HG03439 (cell line): ENCODE results near the gene PGPEP1.
"Not testable (repeated sequence)": the region's sequence is repeated elsewhere in the genome, so short reads cannot be mapped to it uniquely, and the experiment has no call there.

Experiments used
- ATAC-seq: cut with Tn5 transposase; IDR thresholded peaks from one replicate; pipeline ENCODE4 v1.9.1; 2021; ENCODE audit warnings: mild to moderate bottlenecking, moderate library complexity; ENCODE audit not compliant: unreplicated experiment

Gene PGPEP1

GRCh38 chr19:18308051-18308947 is 32.1 kb upstream of the PGPEP1 start:
- ATAC-seq = no peak

DNA sequence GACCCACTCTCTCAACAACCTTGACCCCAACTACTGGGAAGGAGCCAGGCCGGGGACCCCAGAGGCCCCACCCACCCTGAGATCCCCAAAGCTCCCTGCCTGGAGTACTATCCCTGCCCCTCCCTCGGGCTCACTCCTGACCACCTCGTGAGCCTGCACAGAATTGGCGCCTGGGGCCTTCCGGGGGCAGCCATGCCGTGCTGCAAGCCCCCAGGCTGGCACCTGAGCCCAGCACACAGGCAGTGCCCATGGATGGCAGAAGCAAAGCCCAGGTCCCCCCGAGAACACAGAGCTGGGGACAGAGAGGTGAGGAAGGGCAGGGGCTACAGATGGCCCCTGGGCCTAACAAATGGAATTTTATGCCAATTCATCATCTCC is 31.5 kb upstream of the PGPEP1 start:
- no peak for ATAC-seq

GRCh38 chr19:18309525-18310064 is 30.8 kb upstream of the PGPEP1 start:
- ATAC-seq = no peak

GRCh38 chr19:18310118-18310909 is 30.1 kb upstream of the PGPEP1 start:
- no peak for ATAC-seq

GRCh38 chr19:18310966-18311365 is 29.4 kb upstream of the PGPEP1 start:
- no peak for ATAC-seq

DNA sequence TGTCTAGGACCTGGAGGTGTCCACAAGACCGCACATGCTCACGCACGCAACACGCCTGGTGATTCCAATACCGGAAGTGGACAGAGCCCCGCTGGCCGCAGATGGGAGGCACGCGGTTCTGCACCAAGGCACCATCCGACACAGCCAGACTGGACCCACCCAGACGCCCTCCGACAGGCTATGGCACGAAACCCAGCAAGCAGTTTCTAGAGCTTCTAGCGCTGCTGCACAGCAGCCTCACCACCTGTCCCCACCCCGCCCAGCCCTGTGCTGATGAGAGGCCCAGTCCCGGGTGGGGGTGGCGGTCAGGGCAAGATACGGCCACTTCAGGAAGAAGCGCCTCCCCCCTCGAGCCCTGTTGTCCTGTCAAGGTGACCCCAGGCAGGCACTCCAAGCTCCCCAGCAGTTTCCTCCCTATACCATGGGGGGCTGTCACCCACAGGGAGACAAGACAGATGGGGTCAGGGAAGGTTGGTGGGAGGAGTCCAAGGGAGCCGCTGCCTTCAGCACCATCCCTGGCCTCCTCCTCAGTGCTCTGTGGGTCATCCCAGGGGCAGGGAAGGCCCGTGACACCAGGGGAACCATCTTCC is 28.8 kb upstream of the PGPEP1 start:
- no peak for ATAC-seq

DNA sequence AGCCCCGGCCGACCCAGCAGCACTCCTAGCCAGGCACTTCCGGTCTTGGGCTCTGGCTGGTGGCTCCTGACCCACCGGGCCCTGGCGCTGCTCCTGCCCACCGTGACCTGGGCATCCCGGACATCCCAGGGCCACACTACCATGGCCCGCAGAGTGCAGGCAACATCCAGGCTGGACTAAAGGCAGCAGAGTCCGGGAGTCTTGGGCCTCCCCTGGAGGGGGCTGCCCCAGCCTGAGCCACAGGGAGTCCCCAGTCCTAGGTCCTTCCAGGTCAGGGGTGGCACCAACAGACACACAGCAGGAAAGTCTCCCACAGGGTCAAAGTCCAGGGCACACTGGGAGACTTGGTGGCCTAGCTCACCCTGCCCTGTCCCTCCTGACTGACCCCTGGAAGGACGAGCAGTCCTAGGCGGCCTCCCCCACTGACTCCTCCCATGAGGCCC is 28.3 kb upstream of the PGPEP1 start:
- no peak for ATAC-seq

DNA sequence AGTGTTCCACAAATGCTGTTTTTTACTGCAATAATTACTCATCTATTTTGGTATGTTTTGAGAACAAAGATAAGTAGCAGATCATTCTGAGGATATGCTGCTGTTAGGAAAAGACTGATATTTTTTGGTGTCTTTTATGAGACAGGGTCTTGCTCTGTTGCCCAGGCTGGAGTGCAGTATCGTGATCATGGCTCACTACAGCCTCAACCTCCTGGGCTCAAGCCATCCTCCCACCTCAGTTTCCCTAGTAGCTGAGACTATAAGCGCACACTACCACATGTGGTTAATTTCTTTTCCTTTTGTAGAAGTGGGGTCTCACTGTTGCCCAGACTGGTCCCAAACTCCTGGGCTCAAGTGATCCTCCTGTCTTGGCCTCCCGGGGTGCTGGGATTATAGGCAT is 27.0 kb upstream of the PGPEP1 start:
- no peak for ATAC-seq

DNA sequence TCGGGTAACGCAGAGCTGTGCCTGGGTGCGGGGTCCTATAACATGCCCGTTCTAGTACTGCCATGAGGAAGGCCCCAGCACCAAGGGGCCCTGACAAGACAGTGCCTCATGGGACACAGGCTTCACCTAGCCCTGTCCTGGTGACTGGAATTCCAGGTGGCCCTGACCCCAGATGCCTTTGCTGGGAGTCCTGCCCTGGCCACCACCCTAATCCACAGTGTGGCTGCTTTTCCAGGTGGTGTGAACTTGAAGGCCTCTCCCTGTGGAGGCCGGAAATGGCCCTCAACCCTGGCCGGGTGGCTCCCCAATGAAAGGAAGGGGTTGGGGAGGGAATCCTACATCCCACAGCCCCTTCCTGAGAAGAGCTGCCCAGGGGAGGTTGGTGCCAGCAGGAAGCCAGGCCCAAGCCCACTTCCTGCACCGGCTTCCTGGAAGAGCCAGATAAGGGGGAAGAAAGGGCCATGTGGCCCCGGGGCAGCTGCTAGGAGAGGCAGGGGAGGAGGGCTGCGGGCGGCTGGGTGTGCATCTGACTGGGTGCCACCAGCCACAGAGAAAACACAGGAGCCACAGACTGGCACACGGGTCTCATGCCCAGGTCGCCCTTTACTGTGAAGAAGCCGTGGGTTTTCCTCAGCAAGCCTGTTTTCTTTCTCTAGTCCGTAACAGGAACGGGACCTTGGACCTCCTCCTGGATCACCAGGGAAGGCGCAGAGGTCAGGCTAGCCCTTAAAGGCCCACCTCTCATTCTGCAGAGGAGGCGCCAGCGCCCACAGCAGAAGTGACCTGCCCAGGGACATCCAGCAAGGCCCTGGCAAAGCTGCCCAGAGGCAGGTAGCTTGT is 22.2 kb upstream of the PGPEP1 start:
- ATAC-seq = no peak

DNA sequence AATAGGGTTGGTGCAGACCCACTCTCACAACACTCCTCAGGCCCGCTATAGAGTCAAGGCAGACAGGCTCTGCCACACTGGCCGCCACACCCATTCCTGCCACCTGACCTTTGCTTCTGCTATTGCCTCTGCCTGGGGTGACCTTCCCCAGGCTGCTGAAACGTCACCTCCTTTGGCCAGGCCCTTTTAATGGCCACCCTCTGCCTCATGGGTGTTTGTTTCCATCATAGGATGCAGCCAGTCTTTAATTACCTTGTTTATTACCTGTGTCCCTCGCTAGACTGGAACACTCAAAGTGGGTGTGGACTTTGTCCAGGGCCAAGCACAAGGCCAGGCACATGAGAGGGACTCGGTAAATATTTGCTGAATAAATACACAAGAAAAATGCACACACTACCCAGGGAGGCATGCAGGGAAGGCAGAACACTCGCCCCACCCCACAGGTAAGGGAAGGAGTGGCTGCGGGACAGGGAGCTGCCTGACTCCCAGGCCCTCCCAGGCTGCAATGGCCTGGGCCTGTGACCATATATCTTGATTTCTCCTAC is 20.7 kb upstream of the PGPEP1 start:
- no peak for ATAC-seq

DNA sequence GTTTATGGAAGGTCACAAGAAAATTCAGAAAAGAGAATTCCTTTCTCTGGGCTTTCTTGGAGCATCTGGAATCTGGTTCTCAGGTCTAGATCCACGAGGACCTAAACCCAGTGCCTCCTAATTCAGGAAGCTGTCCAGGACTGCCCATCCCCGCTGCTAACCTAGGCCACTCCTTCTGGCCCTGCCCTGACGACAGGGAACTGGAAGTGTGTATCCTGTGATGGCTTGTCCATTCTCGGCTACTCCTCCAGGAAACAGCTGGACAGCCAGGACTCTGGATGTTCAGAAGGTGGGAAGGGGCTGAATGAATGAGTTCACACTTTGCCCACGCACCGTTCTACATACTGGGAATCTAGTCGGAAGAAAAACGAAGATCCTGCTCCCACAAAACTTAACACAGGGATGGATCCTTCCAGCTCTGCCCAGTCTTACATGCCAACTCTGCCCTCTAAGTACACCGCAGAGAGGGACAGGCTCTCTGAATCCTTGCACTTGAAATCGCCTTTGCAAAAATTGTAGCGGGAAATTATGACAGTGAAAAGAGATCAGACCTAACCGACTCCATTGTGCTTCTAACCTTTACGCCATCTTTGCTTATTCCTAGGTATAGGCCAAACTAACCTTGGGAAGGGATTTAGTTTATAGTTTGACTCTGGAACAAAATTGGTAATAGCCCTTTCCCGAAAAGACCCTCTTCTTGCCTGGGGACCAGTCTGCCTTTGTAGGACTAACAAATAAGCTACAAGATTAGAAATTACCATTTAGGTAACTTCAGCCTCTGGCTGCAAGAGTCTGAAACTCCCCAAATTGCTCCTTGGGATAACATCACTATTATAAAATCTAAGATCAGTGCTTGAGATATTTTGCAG is 19.3 kb upstream of the PGPEP1 start:
- no peak for ATAC-seq

GRCh38 chr19:18321734-18322102 is 18.7 kb upstream of the PGPEP1 start:
- ATAC-seq = no peak

- ATAC-seq = no peak
Observed at GRCh38 chr19:18322318-18322758, 18.1 kb upstream of the PGPEP1 start.

- peak; percentile 88 for ATAC-seq
Observed at GRCh38 chr19:18322759-18323460, 17.5 kb upstream of the PGPEP1 start, which contains the start of gene LSM4. LSM4 (minus strand) TSS chr19:18323076; CDS start chr19:18323020, 56 bp downstream.

GRCh38 chr19:18324373-18324731 is 16.0 kb upstream of the PGPEP1 start:
- not testable (repeated sequence) for ATAC-seq

DNA sequence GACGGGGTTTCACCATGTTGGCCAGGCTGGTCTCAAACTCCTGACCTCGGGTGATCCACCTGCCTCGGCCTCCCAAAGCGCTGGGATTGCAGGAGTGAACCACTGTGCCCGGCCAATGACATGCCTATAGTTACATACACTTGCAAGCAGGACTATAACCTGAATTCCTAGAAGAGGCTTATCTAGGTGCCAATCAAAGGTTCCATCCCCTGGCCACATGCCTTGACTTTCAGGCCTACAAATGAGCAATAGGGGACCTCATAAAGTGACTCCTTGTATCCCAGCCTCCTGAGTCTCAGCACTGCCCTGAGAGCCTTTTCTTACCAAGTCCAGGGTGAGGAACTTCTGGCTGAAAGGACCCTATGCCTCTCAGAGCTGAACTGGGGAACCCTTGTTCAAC is 13.6 kb upstream of the PGPEP1 start:
- ATAC-seq = no peak

DNA sequence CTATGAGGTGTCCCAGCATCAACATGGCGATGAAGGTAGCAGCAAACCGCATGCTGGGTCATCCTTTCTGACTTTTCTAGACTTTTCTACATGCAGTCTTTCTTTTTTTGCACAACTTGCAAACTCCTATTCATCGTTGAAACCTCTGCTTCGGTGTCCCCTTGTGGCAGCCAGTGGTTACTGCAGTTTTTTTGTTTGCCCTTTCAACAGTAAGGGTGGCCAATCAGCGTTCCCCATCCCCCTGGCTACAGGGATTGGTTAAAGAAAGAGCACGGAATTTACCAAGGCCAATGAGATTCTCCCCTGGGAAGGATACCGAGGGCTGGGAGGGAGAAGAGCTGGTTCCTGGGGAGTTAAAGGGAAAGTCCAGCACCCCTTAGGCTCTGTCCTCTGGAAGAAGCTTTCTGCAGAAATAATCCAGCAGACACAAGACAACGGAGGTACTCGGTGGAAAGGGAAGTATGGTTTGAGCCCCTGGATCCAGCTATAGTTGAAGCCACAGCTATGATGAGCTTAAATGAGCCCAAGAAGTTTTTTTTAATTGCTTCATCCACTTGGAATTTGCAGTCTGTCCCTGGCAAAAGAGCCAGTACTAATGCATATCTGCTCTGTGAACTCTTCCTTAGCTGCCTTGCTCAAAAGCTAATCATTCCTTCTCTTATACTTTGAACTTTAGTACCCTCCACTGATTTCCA is 11.9 kb upstream of the PGPEP1 start:
- ATAC-seq = peak; percentile 77

DNA sequence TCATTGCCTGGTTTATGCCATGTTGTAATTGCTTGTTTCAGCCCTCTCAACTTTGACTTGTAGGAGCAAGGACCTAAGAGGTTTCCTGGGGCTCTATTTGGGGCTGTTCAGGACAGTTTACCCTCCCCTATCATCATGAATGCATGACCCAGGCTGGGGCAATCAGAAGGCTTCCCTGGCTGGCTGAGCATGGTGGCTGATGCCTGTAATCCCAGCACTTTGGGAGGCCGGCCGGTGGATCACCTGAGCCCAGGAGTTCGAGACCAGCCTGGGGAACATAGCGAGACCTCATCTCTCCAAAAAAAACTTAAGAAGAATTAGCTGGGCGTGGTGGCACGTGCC is 11.4 kb upstream of the PGPEP1 start:
- no peak for ATAC-seq
